Endometrium (tissue), 2 donors: Measurements from ENCODE around the gene CCL13.

Experiments
- FAIRE-seq: peaks from 2 replicates; lab custom pipeline; 2012; peaks lifted over from hg19 to GRCh38; lab: Jason Lieb, UNC
- donor health status: control.
- donor health status: control.

CCL13 gene

GRCh38 chr17:34386343-34386696, 30.0 kb downstream of the CCL13 start:
- no peak for FAIRE-seq

GRCh38 chr17:34386697-34387550, 30.6 kb downstream of the CCL13 start:
- no peak for FAIRE-seq

- FAIRE-seq: no peak
Measured at GRCh38 chr17:34387566-34387965, 31.3 kb downstream of the CCL13 start.

- no peak for FAIRE-seq
Measured at GRCh38 chr17:34389126-34389750, 33.0 kb downstream of the CCL13 start.

- FAIRE-seq: no peak
Measured at GRCh38 chr17:34390649-34391048, 34.4 kb downstream of the CCL13 start.

GRCh38 chr17:34391241-34391640, 35.0 kb downstream of the CCL13 start:
- FAIRE-seq: no peak

GRCh38 chr17:34393401-34393800, 37.1 kb downstream of the CCL13 start:
- no peak for FAIRE-seq

- no peak for FAIRE-seq
Measured at GRCh38 chr17:34397265-34397664, 41.0 kb downstream of the CCL13 start.

GRCh38 chr17:34398990-34399389, 42.7 kb downstream of the CCL13 start:
- FAIRE-seq: no peak

- no peak for FAIRE-seq
Measured at GRCh38 chr17:34399725-34400124, 43.4 kb downstream of the CCL13 start.

- no peak for FAIRE-seq
Measured at GRCh38 chr17:34400301-34400931, 44.1 kb downstream of the CCL13 start.

GRCh38 chr17:34401165-34401564, 44.9 kb downstream of the CCL13 start:
- no peak for FAIRE-seq

GRCh38 chr17:34403006-34403405, 46.7 kb downstream of the CCL13 start:
- FAIRE-seq: no peak

- FAIRE-seq: no peak
Measured at GRCh38 chr17:34406226-34406625, 49.9 kb downstream of the CCL13 start.
